Fibroblast of skin of right biceps (primary cell): Measurements from ENCODE around the gene DRC1.
A peak's percentile ranks its signal among the peaks of the same experiment; 100 is the strongest.

Source experiments
- DNase-seq: peaks from one replicate; pipeline ENCODE4 v3.0.0-alpha.2; 2013

DRC1 gene

DNA sequence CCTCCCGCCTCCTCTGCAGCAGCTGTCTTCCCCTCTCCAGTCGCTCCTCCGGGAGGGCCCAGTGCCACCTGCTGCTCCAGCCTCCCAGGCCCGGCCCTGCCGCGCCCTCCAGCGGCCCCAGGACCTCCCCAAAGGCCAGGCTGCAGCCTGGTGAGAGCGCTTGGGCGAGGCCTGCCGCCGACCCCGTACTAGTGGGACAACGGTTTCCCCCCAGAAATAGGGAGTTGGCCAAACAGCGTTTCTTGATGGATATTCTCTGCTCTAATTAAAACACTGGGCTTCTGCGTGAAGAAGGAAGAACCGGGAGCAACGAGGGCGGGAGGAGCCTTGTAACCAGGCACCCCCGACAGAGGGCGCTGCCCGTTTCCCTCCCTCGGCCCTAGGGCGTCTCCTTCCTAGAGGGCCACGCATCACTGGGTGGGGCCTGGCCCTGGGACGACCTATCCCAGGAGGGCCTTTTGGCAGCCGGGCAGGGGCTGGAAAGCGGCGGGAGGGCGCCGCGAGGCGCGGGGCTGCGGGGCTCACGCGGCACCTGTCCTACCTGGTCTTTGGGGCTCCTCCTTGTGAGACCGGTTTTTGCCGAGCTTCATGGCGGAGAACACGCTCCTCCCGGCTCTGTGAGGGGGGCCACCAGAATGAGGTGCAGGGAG lies 101.6 kb downstream of the DRC1 start:
- DNase-seq, result peak; percentile 60

DNA sequence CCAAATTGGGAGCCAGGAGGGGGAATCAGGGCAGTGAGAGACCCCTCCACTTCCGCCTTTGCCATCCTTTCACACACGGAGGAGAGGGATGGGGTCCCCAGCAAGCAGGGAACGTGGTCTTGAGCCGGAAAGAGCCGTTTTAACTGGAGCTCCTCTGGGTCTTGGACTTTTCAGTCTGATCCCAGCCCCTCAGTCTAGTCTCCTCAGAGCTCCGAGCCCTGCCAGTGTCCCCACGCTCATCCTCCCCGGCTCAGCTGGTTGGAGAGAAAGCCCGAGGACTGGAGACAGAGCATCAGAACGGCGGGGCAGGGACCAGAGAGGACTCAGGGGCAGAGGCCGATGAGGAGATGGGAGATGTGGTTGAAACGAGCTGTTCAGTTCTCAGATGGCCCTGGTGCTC lies 102.3 kb downstream of the DRC1 start:
- DNase-seq, result no peak

DNA sequence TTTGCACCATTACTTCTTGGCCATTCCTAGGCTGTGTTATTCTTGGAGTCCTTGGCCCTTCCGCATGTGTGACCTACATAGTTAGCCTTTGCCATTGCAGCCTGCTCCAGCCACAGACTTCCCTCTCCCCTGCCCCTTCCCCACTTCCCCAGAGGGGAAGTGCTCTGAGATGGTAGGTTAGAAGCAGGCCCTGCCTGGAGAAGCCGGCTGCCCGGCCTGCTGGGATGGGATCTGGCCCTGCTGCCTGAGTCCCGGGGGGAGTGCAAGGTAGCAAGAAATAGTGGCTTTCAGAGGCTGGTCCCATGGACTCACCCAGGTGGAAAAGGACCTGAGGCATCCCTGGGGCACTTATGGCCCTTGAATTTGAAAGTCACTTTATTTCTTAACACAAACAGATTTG lies 104.6 kb downstream of the DRC1 start:
- DNase-seq, result no peak
